ENCODE results near the gene FARSA. TPM values are rescaled to one million over a fixed set of nuclear protein-coding genes. Genes with fewer than 3 reads are reported as not detected.

The FARSA gene
- total RNA-seq, 2 donors from 2014 or later = 25.9 to 35.6 TPM

- DNase-seq (no peak), ATAC-seq (no peak)
- Histone ChIP-seq H3K4me1 (peaks cover 63% of the 10 kb centered on the region), H3K27me3 (no peaks in the 10 kb centered on the region), H3K27ac (peak overlapping the region in 3 of 4 donors; percentile 20 to 56 (median 33)), H3K9me3 (no peaks in the 10 kb centered on the region), H3K4me3 (no peak overlapping the region), H3K36me3 (replicated peaks in 1 of 2; ENCODE audit: insufficient read depth in 1 of 2, low read depth in 2 of 2) (peaks cover 8 to 12% of the 10 kb centered on the region in 2 donors)
- TF ChIP-seq CTCF (IDR thresholded peaks at IDR 0.05) (no peak), POLR2A (IDR thresholded peaks at IDR 0.05) (no peak)
- intact Hi-C loops (cut with DNase I) = no loop called here
- 20 to 35% methylated on average over 2 of the region's 2 CpGs for WGBS, 2 donors
These were observed 7.4 kb upstream of the FARSA start for GRCh38 chr19:12940897-12941296.

- intact Hi-C loops (cut with DNase I) = no loop called here
- peaks cover 63% of the 10 kb centered on the region for H3K4me1 ChIP-seq
- no peak for DNase-seq
- H3K36me3 ChIP-seq (replicated peaks in 1 of 2; ENCODE audit: insufficient read depth in 1 of 2, low read depth in 2 of 2) = peaks cover 8 to 12% of the 10 kb centered on the region in 2 donors
- no peaks in the 10 kb centered on the region for H3K27me3 ChIP-seq
- H3K9me3 ChIP-seq = no peaks in the 10 kb centered on the region
- no peak for ATAC-seq
- TF ChIP-seq CTCF (IDR thresholded peaks at IDR 0.05) (no peak), POLR2A (IDR thresholded peaks at IDR 0.05) (no peak)
- peak overlapping the region in 3 of 4 donors; percentile 85 to 95 (median 92) for H3K27ac ChIP-seq
- H3K4me3 ChIP-seq = no peak overlapping the region
- WGBS, 2 donors = 21 to 31% methylated on average over 3 to 10 of the region's 10 CpGs
These were observed 6.5 kb upstream of the FARSA start for GRCh38 chr19:12939975-12940423.

GRCh38 chr19:12938779-12939601 lies 5.5 kb upstream of the FARSA start:
- intact Hi-C loops (cut with DNase I) = no loop called here
- Histone ChIP-seq H3K27me3 (no peaks in the 10 kb centered on the region), H3K4me1 (peaks cover 59% of the 10 kb centered on the region), H3K27ac (peak overlapping the region; percentile 79 to 95 (median 88)), H3K36me3 (replicated peaks in 1 of 2; ENCODE audit: insufficient read depth in 1 of 2, low read depth in 2 of 2) (peaks cover 8 to 12% of the 10 kb centered on the region in 2 donors), H3K9me3 (no peaks in the 10 kb centered on the region), H3K4me3 (peak overlapping the region; percentile 84 to 99)
- WGBS, 2 donors = 0 to 1% methylated on average over 29 to 53 of the region's 54 CpGs
- DNase-seq (peak; percentile 35 to 52 (median 46)), ATAC-seq (peak; percentile 22)
- peak in 4 of 7 experiments; percentile 18 to 48 (median 37) for TF ChIP-seq CTCF (IDR thresholded peaks at IDR 0.05)
- TF ChIP-seq POLR2A (IDR thresholded peaks at IDR 0.05) = no peak

- peak; percentile 93 for ATAC-seq
- peak within 1 kb of the TSS; percentile 84 to 99 for H3K4me3 ChIP-seq
- no peaks in the 10 kb centered on the region for H3K27me3 ChIP-seq
- H3K4me1 ChIP-seq = peaks cover 53% of the 10 kb centered on the region
- no peaks in the 10 kb centered on the region for H3K9me3 ChIP-seq
- TF ChIP-seq POLR2A (IDR thresholded peaks at IDR 0.05) (peak; percentile 100), CTCF (IDR thresholded peaks at IDR 0.05) (no peak)
- peaks cover 6 to 8% of the 10 kb centered on the region in 2 donors for H3K36me3 ChIP-seq (replicated peaks in 1 of 2; ENCODE audit: insufficient read depth in 1 of 2, low read depth in 2 of 2)
- H3K27ac ChIP-seq = peak within 1 kb of the TSS; percentile 79 to 95 (median 88)
- WGBS, 2 donors = 0% methylated on average over 9 to 47 of the region's 63 CpGs
- intact Hi-C loops (cut with DNase I) = no loop called here
- peak; percentile 99 to 100 (median 100) for DNase-seq
These were observed 4.6 kb upstream of the FARSA start, which contains the start of gene CALR for GRCh38 chr19:12937927-12938778. Gene CALR, plus strand, starts transcription at chr19:12938609. Its CDS starts 71 bp downstream, at chr19:12938680.

Measured in body of pancreas (tissue), 4 donors.